Activated CD4-positive, alpha-beta T cell treated with anti-CD3 and anti-CD28 coated beads, Interleukin-10, Interleukin-2, amounts not matched to agents 100 ng/mL and 50 ng/mL, durations not matched to agents 16 hours and 8 hours (primary cell): ENCODE measurements around the gene TRIM77.
"Not testable (repeated sequence)": the region's sequence is repeated elsewhere in the genome, so short reads cannot be mapped to it uniquely, and the experiment has no call there.

Source experiments
- DNase-seq: peaks from one replicate; pipeline ENCODE4 v3.0.0-alpha.2; 2020

TRIM77 gene, protein sequence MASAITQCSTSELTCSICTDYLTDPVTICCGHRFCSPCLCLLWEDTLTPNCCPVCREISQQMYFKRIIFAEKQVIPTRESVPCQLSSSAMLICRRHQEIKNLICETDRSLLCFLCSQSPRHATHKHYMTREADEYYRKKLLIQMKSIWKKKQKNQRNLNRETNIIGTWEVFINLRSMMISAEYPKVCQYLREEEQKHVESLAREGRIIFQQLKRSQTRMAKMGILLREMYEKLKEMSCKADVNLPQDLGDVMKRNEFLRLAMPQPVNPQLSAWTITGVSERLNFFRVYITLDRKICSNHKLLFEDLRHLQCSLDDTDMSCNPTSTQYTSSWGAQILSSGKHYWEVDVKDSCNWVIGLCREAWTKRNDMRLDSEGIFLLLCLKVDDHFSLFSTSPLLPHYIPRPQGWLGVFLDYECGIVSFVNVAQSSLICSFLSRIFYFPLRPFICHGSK

GRCh38 chr11:89709999-89710398, at the start of gene TRIM77:
Gene TRIM77, plus strand, starts transcription at chr11:89710299. Its CDS starts 0 bp downstream, at chr11:89710299.
- not testable (repeated sequence) for DNase-seq

GRCh38 chr11:89667001-89667400, 43.1 kb upstream of the TRIM77 start:
- no peak for DNase-seq

DNA sequence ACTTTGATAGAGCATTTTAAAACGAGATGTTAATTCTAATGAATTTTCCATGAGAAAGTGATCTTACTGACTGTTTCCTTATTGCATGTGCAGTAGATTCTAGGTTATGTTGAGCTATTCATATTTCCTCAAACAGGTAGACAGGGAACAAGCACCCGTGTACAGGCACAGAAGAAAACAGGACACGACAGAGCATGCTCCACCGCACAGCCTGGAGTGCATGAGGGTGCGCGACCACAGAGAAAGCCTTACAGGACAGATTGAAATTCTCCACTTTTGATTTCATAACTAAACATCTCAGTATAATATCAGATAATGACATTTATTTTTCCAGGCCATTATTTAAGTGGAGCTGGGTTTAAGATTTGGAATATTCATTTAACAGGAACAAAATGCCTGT, 41.9 kb upstream of the TRIM77 start:
- not testable (repeated sequence) for DNase-seq

DNA sequence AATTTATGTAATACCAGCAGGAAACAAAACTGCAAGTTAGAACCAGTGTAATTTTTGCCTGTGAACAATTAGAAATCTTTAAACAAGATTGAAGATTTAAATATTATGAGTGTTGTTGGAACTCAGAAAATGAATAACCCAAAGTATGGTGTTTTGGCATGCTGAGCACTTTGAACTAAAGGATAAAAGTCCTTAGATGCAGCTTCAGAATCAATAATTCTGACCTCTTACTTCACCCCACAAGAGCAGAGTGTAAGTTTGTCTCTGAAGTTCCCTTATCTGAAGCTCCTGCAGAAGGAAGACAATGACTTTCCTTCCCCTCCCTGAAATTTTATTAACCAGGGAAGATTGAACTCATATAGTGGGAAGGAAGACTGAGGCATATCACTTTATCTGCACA, 40.5 kb upstream of the TRIM77 start:
- not testable (repeated sequence) for DNase-seq

- not testable (repeated sequence) for DNase-seq
These were observed 40.0 kb upstream of the TRIM77 start for GRCh38 chr11:89669993-89670669.

GRCh38 chr11:89672547-89672946, 37.6 kb upstream of the TRIM77 start:
- DNase-seq = not testable (repeated sequence)

GRCh38 chr11:89673380-89673779, 36.7 kb upstream of the TRIM77 start:
- not testable (repeated sequence) for DNase-seq

DNA sequence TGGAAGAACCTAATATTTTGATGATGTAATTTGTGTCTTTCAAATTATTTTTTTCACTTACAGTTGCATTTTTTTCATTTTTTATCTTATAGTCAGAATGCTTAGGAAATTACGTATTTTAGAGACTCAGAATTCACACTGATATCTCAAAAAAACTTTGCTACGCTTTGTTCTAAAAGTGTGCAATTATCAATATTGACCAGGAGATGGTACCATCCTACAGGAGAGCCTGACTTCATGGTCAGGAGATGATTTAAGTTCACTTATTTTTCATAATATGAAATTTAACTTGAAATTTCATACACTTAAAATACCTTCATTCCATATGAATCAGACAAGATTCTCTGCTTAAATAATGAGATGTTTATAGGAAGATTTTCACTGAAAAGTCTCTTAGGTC, 34.7 kb upstream of the TRIM77 start:
- DNase-seq = not testable (repeated sequence)

- DNase-seq = not testable (repeated sequence)
These were observed 34.2 kb upstream of the TRIM77 start for GRCh38 chr11:89675948-89676347.

DNA sequence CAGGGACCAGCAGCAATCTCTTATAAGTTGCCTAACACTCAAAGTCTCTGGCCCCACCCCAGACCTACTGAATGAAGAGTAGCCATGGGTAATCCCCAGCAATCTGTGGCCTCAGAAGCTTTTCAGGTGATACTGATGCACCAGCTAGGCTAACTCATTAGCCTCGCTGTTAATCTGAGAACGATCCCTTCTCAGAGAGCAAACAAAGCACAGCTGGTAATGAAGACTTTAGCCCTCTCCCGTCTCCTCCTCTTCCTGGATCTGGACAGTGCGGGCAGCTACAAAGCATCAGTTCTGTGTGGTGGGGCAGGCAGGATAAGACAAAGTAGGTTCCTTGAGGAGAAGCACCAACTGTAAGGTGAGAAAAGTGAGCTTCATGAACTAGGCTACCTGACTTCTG, 3.0 kb upstream of the TRIM77 start:
- DNase-seq = not testable (repeated sequence)

DNA sequence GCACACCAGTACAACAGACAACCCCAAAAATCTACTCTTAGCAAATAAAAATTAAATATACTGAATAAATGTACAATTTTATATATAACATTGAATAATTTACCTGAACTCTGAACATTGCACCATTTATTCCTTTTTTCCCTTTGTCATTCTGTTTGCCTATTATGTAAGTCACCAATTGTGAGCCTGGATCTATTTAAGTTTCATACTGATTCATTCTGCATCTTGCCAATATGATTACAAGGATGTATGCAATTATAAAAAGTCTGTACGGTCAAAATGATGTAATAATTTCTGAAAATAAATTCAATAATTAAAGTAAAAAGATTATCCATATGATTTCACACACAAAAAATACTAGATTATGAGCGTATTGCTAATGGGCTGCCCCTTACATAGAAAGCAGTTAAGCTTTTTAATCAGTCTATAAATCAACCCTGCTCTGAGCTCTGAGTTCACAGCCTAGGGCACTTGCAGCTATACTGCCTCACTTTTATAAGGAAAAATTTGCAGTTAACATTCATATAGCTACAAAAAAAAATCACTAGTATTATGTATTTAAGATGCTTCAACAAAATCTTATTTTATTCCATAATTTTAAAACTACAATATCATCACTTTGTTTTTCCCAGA, 14.9 kb downstream of the TRIM77 start:
- DNase-seq = not testable (repeated sequence)

DNA sequence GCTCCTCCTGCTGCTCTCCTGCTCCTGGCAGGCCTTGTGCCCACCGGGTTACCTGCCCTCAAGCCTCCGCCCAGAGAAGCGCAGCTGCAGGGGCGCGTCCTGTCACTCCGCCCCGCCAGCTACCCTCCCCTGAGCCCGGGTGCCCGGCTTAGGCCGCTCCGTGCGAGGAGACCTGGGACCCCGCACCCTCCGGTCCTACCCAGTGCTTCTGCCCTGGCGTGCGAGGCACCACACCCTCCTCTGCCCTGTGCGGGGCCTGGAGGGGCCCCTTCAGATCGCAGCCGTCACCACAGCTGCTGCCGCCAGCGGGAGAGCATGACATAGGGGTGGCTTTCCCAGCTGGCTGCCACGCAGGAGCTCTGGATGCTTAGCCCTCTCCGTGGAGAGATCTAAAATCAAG, 20.1 kb downstream of the TRIM77 start:
- not testable (repeated sequence) for DNase-seq

GRCh38 chr11:89736566-89736965, 26.5 kb downstream of the TRIM77 start:
- DNase-seq = no peak

DNA sequence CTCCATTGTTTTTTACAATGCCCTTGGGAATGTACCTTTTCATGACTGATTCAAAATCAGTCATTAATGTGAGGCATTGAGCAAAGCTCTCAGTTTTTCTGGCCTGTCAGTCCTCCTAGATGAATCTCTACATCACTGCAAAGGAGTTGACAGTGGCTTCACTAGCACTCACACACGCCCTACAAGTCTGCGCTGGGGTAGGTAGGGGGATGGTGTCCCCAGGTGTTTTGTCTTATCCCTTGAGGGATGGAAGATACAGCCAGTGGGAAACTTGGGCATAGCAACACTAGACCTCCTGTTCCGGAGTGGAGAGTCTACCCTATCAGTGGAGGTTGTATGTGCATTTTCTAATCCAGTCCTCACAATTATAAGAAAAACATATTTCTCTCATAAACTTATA, 27.0 kb downstream of the TRIM77 start:
- no peak for DNase-seq

DNA sequence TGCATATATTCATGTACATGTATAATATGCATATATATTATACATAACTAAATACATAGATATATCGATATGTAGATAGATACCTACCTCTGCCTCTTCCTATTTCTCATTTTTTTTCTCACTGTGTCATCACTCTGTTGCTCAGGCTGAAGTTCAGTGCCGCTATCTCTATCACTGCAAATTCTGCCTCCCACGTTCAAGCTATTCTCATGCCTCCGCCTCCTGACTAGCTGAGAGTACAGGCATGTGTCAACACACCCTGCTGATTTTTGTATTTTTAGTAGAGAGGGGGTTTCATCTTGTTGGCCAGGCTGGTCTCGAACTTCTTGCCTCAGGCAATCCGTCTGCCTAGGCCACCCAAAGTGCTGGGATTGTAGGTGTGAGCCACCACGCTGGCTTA, 31.3 kb downstream of the TRIM77 start:
- DNase-seq = not testable (repeated sequence)

DNA sequence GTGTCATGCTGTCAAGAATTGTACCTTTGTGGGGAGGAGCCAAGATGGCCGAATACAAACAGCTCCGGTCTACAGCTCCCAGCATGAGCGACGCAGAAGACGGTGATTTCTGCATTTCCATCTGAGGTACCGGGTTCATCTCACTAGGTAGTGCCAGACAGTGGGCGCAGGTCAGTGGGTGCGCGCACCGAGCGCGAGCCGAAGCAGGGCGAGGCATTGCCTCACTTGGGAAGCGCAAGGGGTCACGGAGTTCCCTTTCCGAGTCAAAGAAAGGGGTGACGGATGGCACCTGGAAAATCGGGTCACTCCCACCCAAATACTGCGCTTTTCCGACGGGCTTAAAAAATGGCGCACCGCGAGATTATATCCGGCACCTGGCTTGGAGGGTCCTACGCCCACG, 34.1 kb downstream of the TRIM77 start:
- not testable (repeated sequence) for DNase-seq

DNA sequence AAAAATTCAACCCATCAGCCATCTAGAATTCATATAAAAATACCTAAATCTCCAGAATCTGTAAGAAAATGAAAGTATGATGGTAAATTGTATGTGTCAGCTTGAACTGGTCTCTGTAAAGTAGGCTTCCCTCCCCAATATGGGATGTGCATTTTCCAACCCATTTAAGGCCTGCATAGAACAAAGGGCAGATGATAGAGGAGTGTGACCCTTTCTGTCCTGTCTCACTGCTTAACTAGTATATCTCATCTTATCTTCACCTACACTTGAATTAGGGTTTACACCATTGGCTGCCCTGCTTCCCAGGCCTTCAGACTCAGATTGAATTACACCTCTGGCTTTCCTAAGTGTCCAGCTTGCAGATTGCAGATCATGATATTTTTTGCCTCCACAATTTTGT, 40.7 kb downstream of the TRIM77 start:
- not testable (repeated sequence) for DNase-seq
